Activated naive CD4-positive, alpha-beta T cell treated with anti-CD3 and anti-CD28 coated beads, Interleukin-2, amount 50 U/mL, for 72 hours (primary cell): Measurements from ENCODE around the gene GMPR2. TPM values are rescaled to one million over a fixed set of nuclear protein-coding genes. Genes with fewer than 3 reads are reported as not detected.

Source experiments
- ATAC-seq, 2 donors: fragments of 150-1000 bp; cut with Tn5 transposase; 2 replicates each; pipeline ENCODE4 v1.10.0; 2021; ENCODE audit warnings: mild to moderate bottlenecking in 2 of 2, moderate library complexity in 2 of 2
- DNase-seq, 2 donors: peaks; one replicate each; pipeline ENCODE4 v3.0.0; 2021 to 2022; ENCODE audit warnings: low spot score in 2 of 2
- H3K27ac Mint-ChIP-seq, 2 donors: one replicate each; pipeline ENCODE4 v1.8.0; 2022; ENCODE audit warnings: mild to moderate bottlenecking in 2 of 2, mixed read lengths in 2 of 2
- H3K36me3 Mint-ChIP-seq, 2 donors: one replicate each; pipeline ENCODE4 v1.8.0; 2022; ENCODE audit warnings: mixed read lengths in 2 of 2
- H3K9me3 Mint-ChIP-seq, 2 donors: one replicate each; pipeline ENCODE4 v1.8.0; 2022; ENCODE audit warnings: mixed read lengths in 2 of 2
- total RNA-seq, 2 donors: library from RNA; stranded (reverse); gene quantifications; one replicate each; pipeline ENCODE4 v1.2.3, GENCODE V29; 2022

The GMPR2 gene
- 100 to 1,000 TPM in 1 of 2 donors, 10 to 100 TPM in 1; 62.6 to 106 TPM for total RNA-seq

DNA sequence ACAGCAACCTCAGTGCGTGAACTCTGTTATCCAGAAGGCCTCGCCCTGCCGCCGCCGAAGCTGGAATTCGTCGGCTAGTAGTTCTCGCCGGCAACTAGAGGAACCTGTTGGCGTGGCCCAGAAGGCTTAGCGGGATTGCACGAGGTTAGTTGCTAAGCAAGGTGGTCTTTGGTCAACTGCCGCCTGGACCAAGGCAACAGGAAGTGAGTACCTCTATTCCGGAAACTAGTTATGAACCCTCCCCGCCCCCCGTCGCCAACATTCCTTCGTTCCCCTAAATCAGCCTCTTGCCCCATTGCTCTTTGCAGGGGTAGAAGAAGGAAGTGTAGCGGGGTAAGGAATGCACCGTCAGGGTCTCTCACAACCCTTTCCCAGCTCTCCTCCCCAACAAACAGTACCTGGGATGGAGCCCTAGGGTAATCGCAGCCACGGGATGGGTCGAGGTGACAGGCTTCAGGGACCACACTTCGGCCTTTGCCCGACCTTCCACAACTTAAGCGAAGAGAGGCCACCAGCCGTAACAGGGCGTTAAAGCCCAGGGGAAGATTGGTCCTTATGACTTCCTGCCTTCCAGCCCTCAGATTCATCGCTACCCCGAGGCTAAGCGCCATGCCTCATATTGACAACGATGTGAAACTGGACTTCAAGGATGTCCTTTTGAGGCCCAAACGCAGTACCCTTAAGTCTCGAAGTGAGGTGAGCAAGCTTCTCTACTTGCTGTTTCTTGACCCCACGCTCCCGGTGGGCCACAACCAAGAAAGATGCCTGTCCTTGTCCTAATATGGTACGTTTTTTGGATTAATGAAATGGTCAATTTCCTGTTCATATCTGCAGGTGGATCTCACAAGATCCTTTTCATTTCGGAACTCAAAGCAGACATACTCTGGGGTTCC lies at the start of gene GMPR2:
Gene GMPR2 (plus strand): TSS at position 285 of the 893 bp plus-strand sequence. CDS start 325 bp downstream, at position 610.
- ATAC-seq (peak; percentile 47 to 55), DNase-seq (no peak)
- H3K27ac Mint-ChIP-seq = peak within 1 kb of the TSS; percentile 94 to 96
- H3K9me3 Mint-ChIP-seq = no peaks in the 10 kb centered on the region
- peaks cover 21 to 55% of the 10 kb centered on the region in 2 donors for H3K36me3 Mint-ChIP-seq

DNA sequence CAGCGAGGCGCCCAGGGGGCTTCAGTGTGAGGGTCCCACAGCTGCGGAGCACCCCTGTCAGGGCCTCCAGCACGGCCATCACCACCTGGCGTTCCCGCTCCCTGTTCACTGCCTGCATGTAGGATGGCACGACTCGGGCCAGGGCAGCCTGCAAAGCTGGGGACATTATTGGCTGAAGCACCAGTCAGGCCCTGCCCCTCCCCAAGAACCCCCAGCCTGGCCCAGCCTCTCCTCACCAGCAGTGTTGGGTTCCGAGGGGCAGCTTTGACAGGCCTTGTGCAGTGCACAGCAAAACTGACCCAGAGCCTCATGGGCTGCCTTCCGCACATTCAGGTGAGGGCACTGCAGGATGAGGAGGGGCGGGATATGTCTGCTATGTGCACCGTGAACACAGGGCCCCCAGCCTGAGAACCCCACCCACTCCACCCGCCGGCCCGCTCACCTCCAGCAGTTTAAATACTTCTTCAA lies 49.7 kb upstream of the GMPR2 start:
- Mint-ChIP-seq H3K36me3 (peaks cover 4 to 6% of the 10 kb centered on the region in 2 donors), H3K9me3 (no peaks in the 10 kb centered on the region), H3K27ac (peak overlapping the region; percentile 72 to 82)
- ATAC-seq (no peak), DNase-seq (no peak)

DNA sequence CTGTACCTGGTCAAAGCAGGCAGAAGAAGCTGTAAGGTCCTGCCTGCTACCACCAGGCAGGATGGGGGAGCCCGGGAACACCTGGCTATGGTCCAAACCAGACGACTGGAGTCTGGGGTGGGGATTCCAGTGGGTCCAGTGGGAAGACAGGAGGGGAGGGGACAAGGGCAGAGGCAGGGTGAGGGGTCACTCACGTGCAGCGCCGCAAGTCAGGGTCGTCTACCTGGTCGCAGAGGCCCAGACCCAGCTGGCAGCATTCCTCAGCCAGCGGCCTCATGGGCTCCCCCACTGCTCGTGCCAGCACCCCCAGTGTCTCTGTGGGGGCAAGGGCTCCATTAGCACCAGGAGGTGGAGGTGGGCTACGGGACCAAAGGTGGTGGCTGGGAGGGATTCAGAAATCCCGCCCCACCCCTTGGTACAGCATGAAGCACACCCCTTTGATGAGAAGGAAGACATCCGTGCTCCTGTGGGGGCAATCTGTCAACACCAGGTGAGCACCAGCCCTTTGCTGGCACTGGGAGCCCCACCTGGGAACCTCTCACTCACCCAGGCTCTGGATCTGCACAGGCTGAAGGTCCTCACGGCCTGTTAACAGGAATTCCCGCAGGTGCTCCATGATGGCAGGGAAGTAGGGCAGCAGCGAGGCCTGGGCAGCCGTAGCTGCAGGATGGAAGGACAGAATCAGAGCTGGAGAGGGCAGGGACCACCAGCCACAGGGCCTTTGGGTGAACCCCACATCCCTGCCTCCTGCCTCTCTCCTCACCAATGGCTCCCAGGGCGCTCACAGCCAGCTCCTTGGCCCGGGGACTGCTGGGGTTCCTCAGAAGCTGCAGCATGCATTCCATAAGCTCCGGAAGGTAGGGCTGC lies 48.4 kb upstream of the GMPR2 start:
- H3K27ac Mint-ChIP-seq = peak overlapping the region in 1 of 2 donors; percentile 50
- no peak for DNase-seq
- peaks cover 1 to 4% of the 10 kb centered on the region in 2 donors for H3K36me3 Mint-ChIP-seq
- no peak for ATAC-seq
- H3K9me3 Mint-ChIP-seq = no peaks in the 10 kb centered on the region

DNA sequence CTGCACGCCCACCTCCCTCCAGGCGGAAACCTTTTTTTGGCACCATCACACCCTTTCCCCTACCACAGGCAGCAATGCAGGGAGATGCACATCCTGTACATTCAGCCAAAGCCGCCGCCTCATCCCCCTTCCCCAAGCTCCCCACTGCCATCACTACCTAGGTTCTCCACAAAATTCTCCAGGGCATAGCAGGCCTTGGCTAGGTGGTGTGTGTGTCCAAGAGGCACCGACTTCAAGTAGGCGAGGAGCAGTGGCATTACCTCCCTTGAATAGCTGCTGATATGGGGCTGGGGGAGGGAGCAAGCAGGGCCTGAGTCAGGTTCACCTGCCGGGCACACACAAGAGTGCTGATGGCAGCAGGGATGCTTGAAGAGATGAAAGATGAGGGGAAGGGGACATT lies 47.7 kb upstream of the GMPR2 start:
- ATAC-seq = no peak
- Mint-ChIP-seq H3K27ac (no peak overlapping the region), H3K9me3 (no peaks in the 10 kb centered on the region), H3K36me3 (peaks cover 0 to 4% of the 10 kb centered on the region in 2 donors)
- no peak for DNase-seq

DNA sequence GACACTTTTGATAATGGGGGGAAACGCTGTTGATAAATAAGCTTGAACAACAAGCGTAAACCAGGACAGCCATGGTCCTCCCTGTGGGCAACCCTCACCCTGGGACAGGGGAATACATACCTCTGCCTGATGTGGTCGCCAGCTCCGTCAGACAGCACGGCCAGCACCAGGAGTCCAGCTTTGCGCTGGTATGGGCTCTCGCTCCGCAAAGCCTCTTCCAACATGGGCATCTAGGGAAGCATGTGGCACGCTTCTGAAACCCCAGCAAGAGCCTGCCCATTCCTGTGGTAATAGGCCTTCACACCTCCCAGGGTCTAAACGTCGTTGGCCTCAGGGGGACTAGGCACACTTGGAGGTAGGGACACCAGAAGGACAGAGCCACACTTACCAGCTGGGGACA lies 47.0 kb upstream of the GMPR2 start:
- ATAC-seq (no peak), DNase-seq (no peak)
- no peak overlapping the region for H3K27ac Mint-ChIP-seq
- H3K9me3 Mint-ChIP-seq = no peaks in the 10 kb centered on the region
- peaks cover 0 to 4% of the 10 kb centered on the region in 2 donors for H3K36me3 Mint-ChIP-seq

GRCh38 chr14:24186831-24187538 lies 45.7 kb upstream of the GMPR2 start:
- ATAC-seq (no peak), DNase-seq (no peak)
- Mint-ChIP-seq H3K9me3 (no peaks in the 10 kb centered on the region), H3K36me3 (peaks cover 4% of the 10 kb centered on the region in 2 donors), H3K27ac (no peak overlapping the region)

DNA sequence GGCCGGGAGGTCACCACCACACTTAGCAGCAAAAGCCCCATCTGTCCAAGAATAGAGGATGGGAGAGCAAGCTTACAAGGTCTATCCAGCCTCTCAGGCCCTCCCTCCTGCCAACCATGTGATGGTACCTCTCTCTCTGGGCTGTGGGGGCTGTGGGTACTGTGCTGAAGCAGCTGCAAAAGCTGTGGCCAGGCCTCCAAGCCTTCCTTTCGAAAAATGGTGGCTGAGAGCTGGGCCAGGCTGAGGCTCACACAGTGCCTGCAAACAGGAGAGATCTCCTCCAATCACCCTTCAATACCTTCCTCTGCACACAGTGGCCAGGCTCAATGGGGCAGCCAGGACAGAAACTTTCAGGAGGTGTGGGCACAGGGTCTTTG lies 45.2 kb upstream of the GMPR2 start:
- peaks cover 8 to 9% of the 10 kb centered on the region in 2 donors for H3K36me3 Mint-ChIP-seq
- no peak for DNase-seq
- peak overlapping the region; percentile 73 to 88 for H3K27ac Mint-ChIP-seq
- H3K9me3 Mint-ChIP-seq = no peaks in the 10 kb centered on the region
- ATAC-seq = no peak

- no peaks in the 10 kb centered on the region for H3K9me3 Mint-ChIP-seq
- H3K36me3 Mint-ChIP-seq = peaks cover 14 to 15% of the 10 kb centered on the region in 2 donors
- peak within 1 kb of the TSS; percentile 73 to 88 for H3K27ac Mint-ChIP-seq
- DNase-seq (peak; percentile 89 to 94), ATAC-seq (peak; percentile 94)
Measured at GRCh38 chr14:24188251-24189058, 44.3 kb upstream of the GMPR2 start, which contains the start of gene IPO4. IPO4 (minus strand) TSS chr14:24188816; CDS start chr14:24188787, 29 bp downstream.

DNA sequence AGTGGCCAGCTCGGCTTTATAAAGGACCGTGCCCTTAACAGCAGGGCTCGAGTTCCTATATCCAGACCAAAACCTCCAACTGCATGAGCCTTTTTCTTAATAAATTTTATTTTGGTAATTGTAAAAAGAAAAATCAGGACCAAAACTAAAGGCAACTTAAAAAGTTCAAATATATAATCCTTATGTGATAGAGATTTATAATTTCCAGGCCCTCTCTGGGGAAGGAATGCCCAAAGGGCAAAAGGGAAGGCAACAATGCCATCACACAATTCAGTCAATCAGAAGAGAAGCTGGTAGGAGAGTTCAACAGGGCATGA lies 43.7 kb upstream of the GMPR2 start:
- no peak for DNase-seq
- no peaks in the 10 kb centered on the region for H3K9me3 Mint-ChIP-seq
- peaks cover 14 to 15% of the 10 kb centered on the region in 2 donors for H3K36me3 Mint-ChIP-seq
- H3K27ac Mint-ChIP-seq = peak overlapping the region; percentile 73 to 88
- ATAC-seq = no peak

- peaks cover 14 to 15% of the 10 kb centered on the region in 2 donors for H3K36me3 Mint-ChIP-seq
- ATAC-seq (no peak), DNase-seq (no peak)
- H3K9me3 Mint-ChIP-seq = no peaks in the 10 kb centered on the region
- H3K27ac Mint-ChIP-seq = peak overlapping the region in 1 of 2 donors; percentile 73
Measured at GRCh38 chr14:24189460-24189859, 43.3 kb upstream of the GMPR2 start.

GRCh38 chr14:24190416-24190815 lies 42.3 kb upstream of the GMPR2 start:
- ATAC-seq (no peak), DNase-seq (no peak)
- Mint-ChIP-seq H3K27ac (no peak overlapping the region), H3K9me3 (no peaks in the 10 kb centered on the region), H3K36me3 (peaks cover 14 to 15% of the 10 kb centered on the region in 2 donors)

- DNase-seq = no peak
- Mint-ChIP-seq H3K36me3 (peaks cover 18 to 21% of the 10 kb centered on the region in 2 donors), H3K9me3 (no peaks in the 10 kb centered on the region), H3K27ac (no peak overlapping the region)
- no peak for ATAC-seq
Measured at GRCh38 chr14:24192933-24193332, 39.8 kb upstream of the GMPR2 start.

GRCh38 chr14:24194186-24194872 lies 38.4 kb upstream of the GMPR2 start:
- no peak for DNase-seq
- H3K36me3 Mint-ChIP-seq = peaks cover 21 to 29% of the 10 kb centered on the region in 2 donors
- no peaks in the 10 kb centered on the region for H3K9me3 Mint-ChIP-seq
- peak overlapping the region; percentile 84 to 94 for H3K27ac Mint-ChIP-seq
- no peak for ATAC-seq

GRCh38 chr14:24194873-24195185 lies 37.9 kb upstream of the GMPR2 start:
- Mint-ChIP-seq H3K9me3 (no peaks in the 10 kb centered on the region), H3K36me3 (peaks cover 21 to 31% of the 10 kb centered on the region in 2 donors), H3K27ac (peak overlapping the region; percentile 84 to 94)
- DNase-seq (no peak), ATAC-seq (no peak)
